Hippocampal formation (tissue), 2 donors: ENCODE results near the gene VAV2.

Source experiments
- DNase-seq, 2 donors: peaks; one replicate each; lab custom pipeline; 2025; lab: John Stamatoyannopoulos, UW

Gene VAV2, protein sequence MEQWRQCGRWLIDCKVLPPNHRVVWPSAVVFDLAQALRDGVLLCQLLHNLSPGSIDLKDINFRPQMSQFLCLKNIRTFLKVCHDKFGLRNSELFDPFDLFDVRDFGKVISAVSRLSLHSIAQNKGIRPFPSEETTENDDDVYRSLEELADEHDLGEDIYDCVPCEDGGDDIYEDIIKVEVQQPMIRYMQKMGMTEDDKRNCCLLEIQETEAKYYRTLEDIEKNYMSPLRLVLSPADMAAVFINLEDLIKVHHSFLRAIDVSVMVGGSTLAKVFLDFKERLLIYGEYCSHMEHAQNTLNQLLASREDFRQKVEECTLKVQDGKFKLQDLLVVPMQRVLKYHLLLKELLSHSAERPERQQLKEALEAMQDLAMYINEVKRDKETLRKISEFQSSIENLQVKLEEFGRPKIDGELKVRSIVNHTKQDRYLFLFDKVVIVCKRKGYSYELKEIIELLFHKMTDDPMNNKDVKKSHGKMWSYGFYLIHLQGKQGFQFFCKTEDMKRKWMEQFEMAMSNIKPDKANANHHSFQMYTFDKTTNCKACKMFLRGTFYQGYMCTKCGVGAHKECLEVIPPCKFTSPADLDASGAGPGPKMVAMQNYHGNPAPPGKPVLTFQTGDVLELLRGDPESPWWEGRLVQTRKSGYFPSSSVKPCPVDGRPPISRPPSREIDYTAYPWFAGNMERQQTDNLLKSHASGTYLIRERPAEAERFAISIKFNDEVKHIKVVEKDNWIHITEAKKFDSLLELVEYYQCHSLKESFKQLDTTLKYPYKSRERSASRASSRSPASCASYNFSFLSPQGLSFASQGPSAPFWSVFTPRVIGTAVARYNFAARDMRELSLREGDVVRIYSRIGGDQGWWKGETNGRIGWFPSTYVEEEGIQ

DNA sequence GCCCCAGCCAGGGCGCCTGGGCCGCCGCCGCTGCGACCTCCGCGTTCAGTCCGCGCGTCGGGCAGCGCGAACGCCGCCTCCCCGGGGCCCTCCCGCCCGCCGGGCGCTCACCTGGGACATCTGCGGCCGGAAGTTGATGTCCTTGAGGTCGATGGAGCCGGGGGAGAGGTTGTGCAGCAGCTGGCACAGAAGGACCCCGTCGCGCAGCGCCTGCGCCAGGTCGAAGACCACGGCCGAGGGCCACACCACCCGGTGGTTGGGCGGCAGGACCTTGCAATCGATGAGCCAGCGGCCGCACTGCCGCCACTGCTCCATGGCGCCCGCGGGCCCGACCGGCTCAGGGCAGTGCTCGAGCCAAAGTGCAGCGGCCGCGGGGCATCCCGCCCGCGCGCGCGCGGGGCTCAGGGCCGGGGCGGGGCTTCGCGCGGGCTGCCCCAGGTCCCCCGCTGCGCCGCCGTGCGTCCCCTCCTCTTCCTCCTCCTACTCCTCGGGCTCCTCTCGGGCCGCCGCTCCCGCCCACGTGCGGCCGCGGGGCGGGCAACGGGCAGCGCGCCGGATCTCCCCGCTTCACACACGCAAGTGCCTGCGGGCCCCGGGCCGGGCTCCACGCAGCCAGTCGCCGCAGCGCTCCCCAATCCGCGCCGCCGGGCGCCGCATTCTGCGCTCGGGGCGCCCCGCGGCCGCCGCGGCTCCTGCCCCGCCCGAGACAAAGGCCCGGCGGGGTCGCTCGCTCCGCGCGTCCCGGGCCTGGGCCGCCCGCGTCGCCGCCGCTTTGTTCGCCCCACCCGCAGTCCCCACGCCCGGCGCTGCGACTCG, at the start of gene VAV2:
Gene VAV2 (minus strand): TSS at position 361 of the 816 bp plus-strand sequence. CDS start 46 bp downstream, at position 315.
- DNase-seq, result peak in 1 of 2 donors; percentile 21

DNA sequence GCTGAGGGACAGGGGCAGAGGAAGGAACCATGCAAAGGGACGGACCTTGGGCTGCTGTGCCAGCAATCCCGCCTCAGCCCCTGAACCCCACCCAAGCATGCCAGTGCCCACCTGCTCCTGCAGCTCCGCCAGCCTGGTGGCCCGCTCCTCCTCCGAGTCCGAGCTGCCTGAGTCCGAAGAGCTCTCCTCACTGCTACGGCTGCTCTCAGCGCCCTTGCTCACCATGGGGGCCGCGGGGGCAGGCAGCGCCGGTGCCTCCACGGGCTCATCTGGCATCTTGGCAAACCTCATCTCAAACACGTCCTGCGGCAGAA, 49.5 kb upstream of the VAV2 start:
- DNase-seq, result no peak

DNA sequence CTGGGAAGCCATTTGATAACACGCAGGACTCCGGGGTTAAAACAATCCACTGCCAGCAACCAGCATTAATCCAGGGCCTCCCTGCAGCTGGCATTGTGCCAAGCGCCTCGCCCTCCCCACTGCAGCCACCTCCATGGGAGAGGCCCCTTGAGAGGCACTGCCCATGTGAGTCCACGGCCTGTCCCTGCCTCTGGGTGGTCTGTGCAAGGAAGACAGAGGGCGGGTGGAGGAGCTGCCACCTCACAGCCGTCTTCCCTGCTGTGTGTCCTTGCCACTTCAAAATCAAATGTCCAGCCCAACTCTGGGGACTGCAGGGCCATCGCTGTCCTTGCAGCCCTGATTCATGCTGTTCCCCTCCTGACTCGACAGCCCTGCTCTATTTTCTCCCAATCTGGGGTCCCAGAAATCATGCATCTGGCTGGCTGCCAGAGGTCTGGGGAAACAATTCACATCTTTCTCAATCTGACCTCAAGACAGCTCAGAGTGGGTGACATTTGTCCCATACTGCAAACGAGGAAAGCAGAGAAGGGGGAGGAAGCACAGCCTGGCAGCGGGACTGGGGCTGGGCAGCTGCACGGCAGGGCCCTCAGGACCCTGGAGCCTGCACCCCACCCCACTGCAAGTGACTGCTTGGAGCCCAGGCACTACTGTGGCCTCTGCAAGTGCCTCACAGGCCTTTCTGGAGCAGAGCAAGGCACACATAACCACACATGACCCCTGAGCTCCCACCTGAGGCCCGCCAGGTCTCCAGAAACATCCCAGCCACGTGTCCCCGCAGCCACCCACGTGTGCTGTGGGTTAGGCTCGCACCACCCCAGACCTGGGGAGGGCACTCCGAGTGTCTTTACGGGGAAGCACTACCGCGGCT, 48.9 kb upstream of the VAV2 start:
- no peak for DNase-seq

DNA sequence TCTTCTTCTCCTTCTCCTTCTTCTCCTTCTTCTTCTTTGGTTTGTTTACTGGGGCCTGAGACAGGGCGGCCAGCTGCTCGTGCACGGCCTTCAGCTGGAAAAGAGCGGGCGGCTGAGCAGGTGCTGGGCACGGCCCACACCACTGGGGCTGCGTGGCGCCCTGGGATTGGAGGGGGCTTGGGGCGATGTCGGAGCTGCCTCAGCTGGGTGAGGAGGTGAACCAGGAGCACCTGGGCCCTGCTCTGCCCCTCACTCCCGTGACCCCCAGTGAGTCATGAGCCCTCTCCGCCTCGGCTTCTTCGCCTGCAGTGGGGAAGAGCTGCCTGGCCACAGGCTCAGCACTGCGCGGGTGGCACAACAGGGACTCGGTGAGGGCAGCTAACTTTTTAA, 48.0 kb upstream of the VAV2 start:
- no peak for DNase-seq

DNA sequence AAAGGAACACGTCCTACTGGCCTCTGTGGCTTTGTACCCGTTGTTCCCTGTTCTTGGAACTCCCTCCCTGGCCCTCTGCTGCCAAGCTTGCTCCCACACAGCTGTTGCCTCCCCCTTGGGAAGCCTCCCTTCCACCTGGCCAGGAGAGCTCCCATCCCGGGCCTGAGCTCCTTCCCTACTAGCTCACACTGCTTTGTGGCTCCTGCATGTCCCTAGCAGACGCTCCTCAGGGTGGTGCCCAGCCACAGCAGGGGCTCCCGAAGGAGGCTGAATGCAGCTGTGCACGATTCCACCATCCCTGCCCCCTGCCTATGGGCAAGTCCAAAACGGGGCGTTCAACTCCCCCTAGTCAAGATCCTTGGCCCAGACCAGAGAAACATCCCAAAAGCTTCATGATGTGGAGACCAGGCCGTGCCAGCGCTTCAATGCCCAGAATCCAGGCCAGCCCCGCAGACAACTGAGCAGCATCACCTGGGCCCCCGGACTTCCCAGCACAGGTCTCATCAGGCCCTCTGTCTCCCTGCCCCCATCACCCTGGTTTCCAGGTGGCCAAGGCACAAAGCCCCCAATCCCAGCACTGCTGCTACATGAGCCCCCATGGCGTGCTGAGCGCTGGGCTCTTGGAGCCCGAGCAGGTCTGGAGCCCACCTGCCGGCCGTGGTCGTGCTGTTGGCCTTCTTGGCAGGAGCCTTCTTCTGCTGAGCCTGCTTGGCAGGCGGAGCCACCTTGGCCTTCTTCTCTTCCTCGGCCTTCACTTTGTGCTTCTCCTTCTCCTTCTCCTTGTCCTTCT, 47.5 kb upstream of the VAV2 start:
- no peak for DNase-seq

DNA sequence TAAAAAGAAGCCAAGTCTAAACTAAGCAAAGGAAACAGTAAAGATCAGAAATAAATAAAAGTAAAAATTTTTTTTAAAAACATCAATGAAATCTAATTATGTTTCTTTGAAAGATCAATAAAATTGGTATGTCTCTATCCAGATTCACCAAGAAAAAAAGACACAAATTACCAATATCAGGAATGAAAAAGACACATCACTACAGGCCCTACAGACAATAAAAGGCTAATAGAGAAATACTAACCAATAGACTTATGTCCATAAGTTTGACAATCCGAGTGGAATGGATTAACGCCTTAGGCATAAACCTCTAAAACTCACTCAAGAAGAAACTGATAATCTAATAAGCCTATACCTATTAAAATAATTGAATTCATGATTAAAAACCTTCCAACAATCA, 45.5 kb upstream of the VAV2 start:
- no peak for DNase-seq

DNA sequence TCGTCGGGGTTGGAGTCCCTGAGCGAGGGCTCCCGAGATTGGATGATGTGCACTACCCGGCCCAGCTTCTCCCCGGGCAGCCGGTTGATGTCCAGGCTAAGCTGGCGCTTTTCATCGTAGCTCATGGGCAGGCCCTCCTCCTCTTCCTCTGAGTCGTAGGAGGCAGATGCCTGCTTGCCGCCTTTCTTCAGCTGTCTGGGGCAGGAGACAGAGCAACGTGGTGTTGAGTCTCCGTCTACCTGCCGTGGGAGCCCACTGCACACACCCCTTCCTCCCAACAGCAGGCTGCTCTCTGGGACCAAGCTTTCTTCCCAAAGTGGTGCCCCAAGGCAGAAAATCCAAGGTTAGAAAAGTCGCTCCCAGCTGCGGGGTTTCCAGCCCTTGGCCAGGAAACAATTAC, 44.0 kb upstream of the VAV2 start:
- DNase-seq, result no peak

DNA sequence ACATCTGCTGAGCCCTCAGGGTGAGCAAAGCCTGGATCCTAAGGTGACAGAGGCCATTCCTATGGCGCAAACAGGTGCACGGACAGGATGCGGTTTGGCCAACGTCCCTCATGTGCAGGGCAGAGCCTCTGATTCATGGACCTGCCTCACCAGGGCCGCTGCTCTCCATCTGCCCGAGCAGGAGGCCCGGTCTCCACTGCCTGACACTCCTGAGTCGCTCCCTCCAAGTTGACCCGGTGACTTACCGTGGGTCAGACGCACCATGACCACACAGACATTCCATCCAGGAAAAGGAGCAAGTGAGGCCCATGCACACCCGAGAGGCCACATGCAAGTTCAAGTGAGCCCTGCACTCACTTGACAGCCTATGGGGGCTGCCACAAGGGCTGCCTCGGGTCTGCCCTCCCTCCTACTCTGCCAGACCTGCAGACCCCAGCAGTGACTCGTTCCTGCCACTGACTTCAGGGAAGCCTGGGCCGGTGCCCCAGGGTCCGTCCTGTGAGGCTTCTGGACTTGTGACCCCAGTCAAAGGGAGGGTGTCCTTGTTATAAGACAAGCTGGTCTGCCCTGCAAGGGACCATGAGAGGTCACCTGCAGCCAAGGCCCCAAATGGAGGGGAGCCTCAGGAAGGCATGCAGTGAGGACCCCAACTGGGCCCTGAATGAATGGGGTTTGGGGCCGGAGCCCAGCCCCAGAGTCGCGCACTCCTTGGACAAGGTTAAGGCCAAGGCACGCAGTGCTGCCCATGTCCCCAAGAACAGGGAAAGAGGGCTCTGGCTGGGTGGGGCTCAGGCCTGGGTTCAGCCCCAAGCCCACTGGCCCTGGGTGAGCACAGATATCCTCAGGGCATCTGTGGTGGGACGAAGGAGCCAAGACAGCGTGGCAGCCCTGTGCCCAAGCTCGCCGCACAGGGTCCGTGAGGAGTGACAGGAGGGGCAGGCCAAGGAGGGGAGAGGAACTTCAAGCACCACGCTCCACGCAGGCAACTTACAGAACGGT, 43.2 kb upstream of the VAV2 start:
- DNase-seq, result no peak

DNA sequence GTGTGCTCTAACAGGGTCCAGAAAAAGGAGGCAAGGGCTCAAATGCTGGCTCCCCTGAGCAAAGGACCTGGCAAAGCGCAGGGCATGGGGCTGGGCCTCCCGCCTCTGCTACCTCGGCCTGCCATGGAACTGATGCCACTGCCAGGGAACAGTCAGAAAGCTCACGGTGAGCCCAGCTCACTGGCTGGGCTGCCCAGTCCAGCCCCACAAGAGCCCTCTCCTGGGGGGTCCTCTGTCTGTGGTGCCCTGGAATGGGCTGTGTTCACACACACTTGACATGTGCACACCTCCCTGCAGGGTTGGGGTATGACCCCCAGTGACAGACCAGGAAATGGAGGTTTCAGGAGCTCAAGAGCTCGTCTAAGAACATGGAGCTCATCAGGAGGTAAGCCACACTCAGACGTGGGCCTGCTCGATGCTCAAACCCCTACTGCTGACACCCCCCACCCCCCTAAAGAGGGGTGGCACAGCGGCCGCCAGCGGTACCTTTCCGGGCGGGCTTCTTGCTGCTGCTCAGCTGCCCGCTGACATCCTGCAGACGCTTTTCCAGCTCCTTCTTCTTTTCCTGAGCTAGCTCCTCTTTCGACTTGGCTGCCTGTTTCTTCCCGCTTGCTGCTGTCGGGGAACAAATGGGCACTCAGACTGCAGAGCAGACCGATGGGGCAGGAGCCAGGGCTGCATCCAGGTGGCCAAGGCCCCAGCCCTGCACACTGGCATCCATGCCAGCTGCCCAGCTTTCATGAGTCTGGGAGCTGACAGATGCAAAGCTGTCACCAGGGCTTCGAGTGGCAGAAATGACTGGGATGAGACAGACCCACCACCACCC, 42.3 kb upstream of the VAV2 start:
- DNase-seq, result no peak

DNA sequence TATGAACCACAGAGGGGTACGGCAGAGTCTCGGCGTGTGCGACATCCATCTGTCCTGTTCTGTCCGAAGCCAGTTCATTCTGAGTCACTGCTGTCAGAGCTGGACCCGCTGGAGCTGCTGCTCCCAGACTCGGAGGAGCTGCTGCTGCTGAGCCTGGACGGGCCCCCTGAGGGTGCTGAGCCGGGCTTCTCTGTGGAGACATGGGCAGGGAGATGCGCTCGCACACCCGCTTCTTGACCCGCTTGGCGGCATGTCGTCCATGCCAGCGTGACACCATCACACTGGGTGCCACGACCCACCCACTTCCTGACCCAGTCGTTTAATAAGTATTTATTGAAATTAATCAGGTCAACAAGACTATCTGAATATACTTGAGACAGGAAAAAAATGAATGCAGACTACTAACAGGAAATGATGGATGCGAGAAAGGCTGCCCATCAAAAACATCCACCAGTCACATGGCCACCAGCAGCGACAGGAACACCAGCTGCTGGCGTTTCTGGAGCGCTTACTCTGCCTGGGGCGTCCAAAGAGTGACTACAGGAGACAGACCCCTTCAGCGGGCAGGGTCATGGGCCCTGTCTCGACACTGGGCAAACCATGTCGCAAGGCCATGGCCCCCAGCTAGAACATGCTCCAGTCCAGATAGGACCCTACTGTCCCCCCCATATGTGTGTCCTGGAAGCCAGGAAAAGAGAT, 41.5 kb upstream of the VAV2 start:
- no peak for DNase-seq

DNA sequence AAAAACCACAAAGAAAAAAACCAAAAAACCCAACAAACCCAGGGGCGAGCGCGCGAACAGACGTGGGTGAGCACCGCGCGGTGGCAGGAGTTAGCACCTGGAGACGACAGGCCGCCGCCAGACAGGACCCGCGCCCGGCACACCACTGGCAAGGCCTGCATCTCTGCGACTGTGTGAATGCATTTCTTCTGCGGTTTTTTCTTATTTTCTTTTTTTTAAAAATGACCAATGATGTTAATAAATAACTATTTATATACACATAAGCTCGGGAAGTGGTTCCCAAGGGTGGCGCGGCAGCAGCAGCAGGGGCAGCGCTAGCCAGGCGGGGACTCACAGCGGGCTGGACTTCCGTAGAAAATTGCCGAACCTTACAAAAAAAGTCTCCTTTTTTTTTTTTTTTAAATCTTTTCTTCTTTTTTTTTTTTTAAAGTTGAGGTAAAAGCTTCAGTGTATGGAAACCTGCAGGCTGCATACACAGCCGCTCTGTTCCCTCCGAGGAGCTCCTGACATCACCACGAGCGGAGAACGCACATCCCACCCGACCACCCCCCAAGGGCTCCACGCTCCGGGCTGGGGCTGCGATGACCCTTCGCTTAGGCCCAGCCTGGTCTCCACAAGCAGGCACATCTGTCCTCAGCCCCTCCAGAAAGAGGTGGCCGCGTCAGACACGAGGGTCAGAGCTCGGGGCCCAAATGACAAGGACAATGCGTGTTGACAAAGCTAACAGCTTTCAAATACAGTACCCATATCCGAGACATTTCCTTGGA, 40.5 kb upstream of the VAV2 start:
- DNase-seq, result no peak

DNA sequence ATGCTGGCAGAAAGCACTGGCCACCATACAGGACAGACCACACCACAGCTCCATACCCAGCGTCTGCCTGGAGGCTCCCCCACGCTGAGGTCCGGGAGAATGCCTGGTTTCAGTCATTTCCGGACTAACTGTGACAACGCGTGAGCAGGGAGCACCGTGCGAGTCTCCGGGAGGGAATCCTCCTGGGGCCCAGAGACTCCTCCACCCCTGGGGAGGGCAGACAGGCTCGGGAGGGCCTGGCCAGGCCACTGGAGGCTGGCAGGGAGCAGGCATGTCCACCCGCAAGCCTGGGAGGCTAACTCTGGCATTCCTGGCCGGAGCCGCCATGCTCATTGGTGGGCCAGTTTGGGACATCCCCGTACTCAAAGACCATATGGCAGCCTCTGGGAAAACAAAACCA, 39.7 kb upstream of the VAV2 start:
- DNase-seq, result no peak

DNA sequence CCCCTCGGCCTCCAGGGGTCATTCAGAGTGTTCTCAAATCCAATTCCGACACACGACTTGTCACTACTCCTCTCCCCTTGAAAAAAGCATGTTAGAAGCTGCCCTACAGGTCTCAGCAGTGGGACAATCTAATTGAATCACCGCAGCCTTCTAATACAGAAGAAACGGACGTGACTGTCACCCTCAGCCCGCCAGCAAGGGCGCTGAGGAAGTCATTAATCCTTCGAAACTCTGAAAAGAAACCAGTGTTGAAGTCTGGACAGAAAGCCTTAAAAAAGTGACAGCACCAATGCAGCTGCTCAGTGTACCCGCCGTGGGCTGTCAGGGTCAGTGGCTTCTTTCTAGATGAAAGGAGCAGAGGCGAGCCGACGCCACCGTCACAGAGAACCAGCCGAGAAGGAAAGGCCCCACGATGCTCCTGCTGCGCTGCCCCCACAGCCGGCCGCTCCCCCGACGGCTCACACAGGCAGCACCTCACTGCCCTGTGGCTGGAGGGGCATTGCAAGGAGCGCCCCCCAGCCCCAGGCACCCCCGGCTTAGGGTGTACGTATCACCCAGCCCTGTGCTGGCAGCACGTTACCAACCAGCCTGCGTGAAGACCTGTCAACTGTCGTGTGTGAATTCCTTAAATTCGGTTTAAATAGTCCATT, 38.8 kb upstream of the VAV2 start:
- DNase-seq, result no peak

DNA sequence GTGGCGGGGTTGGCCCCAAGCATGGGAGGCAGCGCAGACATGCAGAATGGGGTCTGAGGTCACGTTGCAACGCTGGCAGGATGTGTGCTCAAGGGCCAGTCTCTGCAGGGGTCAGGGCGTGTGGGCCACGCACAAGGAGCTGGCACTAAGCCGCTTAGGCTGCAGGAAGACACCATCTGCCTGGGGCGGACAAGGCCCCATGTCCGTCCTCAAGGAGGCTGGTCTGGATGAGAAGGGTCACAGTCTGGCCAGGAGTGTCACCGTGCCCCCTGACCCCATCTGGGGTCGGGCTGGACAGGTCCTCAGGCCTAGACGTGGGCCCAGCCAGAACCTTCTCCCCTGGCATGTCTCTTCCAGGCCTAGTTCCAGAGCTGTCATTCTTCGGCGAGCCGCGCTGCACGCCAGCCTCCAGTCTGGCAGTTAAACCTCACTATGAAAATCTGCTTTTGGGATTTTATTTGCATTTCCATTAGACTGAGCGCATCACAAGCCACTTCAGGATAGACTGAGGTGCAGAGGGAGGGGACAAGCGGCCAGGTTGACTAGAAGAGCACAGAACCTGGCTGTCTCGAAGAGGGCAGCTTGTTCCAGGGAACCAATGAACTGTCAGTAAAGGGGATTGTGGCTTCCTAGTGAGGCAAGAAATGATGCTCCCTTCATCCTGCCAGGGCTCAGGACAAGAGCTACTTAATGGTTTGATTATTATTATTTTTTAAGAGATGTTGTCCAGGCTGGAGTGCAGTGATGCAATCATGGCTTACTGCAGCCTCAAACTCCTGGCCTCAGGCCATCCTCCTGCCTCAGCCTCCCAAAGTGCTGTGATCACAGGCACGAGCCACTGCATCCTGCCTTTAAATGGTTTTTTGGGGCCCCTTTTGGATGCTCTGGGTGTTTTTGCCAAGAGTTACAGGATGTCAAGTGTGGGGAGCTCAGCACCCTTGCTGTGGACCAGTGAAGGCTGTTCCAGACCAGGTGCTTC, 37.4 kb upstream of the VAV2 start:
- DNase-seq, result no peak

DNA sequence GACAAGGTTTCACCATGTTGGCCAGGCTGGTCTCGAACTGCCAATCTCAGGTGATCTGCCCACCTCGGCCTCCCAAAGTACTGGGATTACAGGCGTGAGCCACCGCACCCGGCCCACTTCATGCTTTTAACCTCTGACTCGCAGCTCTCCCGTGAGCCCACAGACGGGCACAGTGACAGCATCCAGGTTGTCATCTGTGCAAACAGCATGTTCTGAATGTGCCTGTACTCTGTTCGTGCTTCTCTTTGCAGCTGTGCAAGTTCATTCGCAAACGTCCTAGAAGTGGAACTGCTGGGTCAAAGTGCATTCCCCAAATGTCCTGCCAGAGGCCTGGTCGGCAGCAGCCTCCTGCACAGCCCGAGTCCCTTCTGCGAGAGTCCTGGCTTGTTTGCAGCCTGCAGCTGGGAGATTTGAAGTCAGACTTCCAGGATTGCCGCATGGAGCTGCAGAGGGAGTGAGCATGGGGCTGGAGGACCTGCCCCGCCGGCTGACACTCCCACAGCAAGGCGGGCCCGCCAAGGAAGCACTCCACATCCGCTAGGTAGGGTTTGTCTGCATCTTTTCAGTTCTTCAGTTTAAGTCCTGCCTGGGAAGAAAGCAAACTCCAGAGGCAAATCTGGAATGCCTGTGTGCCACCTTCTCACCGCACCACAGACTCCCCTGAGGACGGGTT, 36.6 kb upstream of the VAV2 start:
- DNase-seq, result no peak
